ENCODE data around the gene CCL15.
"Not testable (repeated sequence)": the region's sequence is repeated elsewhere in the genome, so short reads cannot be mapped to it uniquely, and the experiment has no call there.

CCL15 gene

GRCh38 chr17:36008998-36009665, 7.8 kb upstream of the CCL15 start:
- no peak for TF ChIP-seq ZNF274 (IDR thresholded peaks at IDR 0.05; ENCODE audit: low read depth, low read length)
- H3K4me3 ChIP-seq (ENCODE audit: low read length) = no peak overlapping the region

- TF ChIP-seq ZNF274 (IDR thresholded peaks at IDR 0.05; ENCODE audit: low read depth, low read length) = no peak
- H3K4me3 ChIP-seq (ENCODE audit: low read length) = no peak overlapping the region
Observed at GRCh38 chr17:36004594-36005108, 3.3 kb upstream of the CCL15 start.

GRCh38 chr17:36002631-36003030, 1.3 kb upstream of the CCL15 start:
- no peak for TF ChIP-seq ZNF274 (IDR thresholded peaks at IDR 0.05; ENCODE audit: low read depth, low read length)
- no peak overlapping the region for H3K4me3 ChIP-seq (ENCODE audit: low read length)

GRCh38 chr17:36001862-36002603, 680 bp upstream of the CCL15 start:
- no peak overlapping the region for H3K4me3 ChIP-seq (ENCODE audit: low read length)

GRCh38 chr17:36000732-36001109, 632 bp downstream of the CCL15 start:
- TF ChIP-seq ZNF274 (IDR thresholded peaks at IDR 0.05; ENCODE audit: low read depth, low read length) = no peak
- H3K4me3 ChIP-seq (ENCODE audit: low read length) = no peak overlapping the region

More at GRCh38 chr17:36001862-36002603, 680 bp upstream of the CCL15 start:
- TF ChIP-seq ZNF274 (IDR thresholded peaks at IDR 0.05; ENCODE audit: low read depth, low read length) = no peak

- TF ChIP-seq ZNF274 (IDR thresholded peaks at IDR 0.05; ENCODE audit: low read depth, low read length) = no peak
- no peak overlapping the region for H3K4me3 ChIP-seq (ENCODE audit: low read length)
Observed at GRCh38 chr17:35998756-35999155, 2.6 kb downstream of the CCL15 start.

- H3K4me3 ChIP-seq (ENCODE audit: low read length) = no peak overlapping the region
- no peak for TF ChIP-seq ZNF274 (IDR thresholded peaks at IDR 0.05; ENCODE audit: low read depth, low read length)
Observed at GRCh38 chr17:35998018-35998545, 3.3 kb downstream of the CCL15 start.

GRCh38 chr17:35995346-35995745, 6.0 kb downstream of the CCL15 start:
- H3K4me3 ChIP-seq (ENCODE audit: low read length) = not testable (repeated sequence)

GRCh38 chr17:35991075-35991474, 10.3 kb downstream of the CCL15 start:
- TF ChIP-seq ZNF274 (IDR thresholded peaks at IDR 0.05; ENCODE audit: low read depth, low read length) = no peak
- no peak overlapping the region for H3K4me3 ChIP-seq (ENCODE audit: low read length)

- no peak for TF ChIP-seq ZNF274 (IDR thresholded peaks at IDR 0.05; ENCODE audit: low read depth, low read length)
- H3K4me3 ChIP-seq (ENCODE audit: low read length) = no peak overlapping the region
Observed at GRCh38 chr17:35988164-35988563, 13.2 kb downstream of the CCL15 start.

- TF ChIP-seq ZNF274 (IDR thresholded peaks at IDR 0.05; ENCODE audit: low read depth, low read length) = no peak
- no peak within 1 kb of the TSS for H3K4me3 ChIP-seq (ENCODE audit: low read length)
Observed at GRCh38 chr17:35986643-35987042, 14.7 kb downstream of the CCL15 start, which contains the start of gene CCL14. TSS of gene CCL14 (minus strand) at chr17:35986729. CDS start at chr17:35986649, 80 bp downstream.

- no peak for TF ChIP-seq ZNF274 (IDR thresholded peaks at IDR 0.05; ENCODE audit: low read depth, low read length)
- no peak overlapping the region for H3K4me3 ChIP-seq (ENCODE audit: low read length)
Observed at GRCh38 chr17:35984140-35984539, 17.2 kb downstream of the CCL15 start.

GRCh38 chr17:35982409-35983191, 18.8 kb downstream of the CCL15 start:
- no peak overlapping the region for H3K4me3 ChIP-seq (ENCODE audit: low read length)
- no peak for TF ChIP-seq ZNF274 (IDR thresholded peaks at IDR 0.05; ENCODE audit: low read depth, low read length)

- TF ChIP-seq ZNF274 (IDR thresholded peaks at IDR 0.05; ENCODE audit: low read depth, low read length) = no peak
- H3K4me3 ChIP-seq (ENCODE audit: low read length) = no peak overlapping the region
Observed at GRCh38 chr17:35981908-35982330, 19.4 kb downstream of the CCL15 start.

Measured in GM08714 (cell line).